ENCODE data around the gene PLIN5. TPM values are rescaled to one million over a fixed set of nuclear protein-coding genes. Genes with fewer than 3 reads are reported as not detected.

PLIN5 gene
- total RNA-seq, 2 experiments from 2014 or later, result not detected

- DNase-seq (no peak), ATAC-seq (no peak)
- Mint-ChIP-seq H3K4me1 (no peaks in the 10 kb centered on the region), H3K4me3 (no peak overlapping the region), H3K27me3 (no peaks in the 10 kb centered on the region), H3K9me3 (ENCODE audit: low read depth) (no peaks in the 10 kb centered on the region), H3K27ac (no peak overlapping the region), H3K36me3 (no peaks in the 10 kb centered on the region)
- CTCF ChIA-PET, result no interaction called here
Observed at GRCh38 chr19:4519172-4519496, 15.9 kb downstream of the PLIN5 start.

DNA sequence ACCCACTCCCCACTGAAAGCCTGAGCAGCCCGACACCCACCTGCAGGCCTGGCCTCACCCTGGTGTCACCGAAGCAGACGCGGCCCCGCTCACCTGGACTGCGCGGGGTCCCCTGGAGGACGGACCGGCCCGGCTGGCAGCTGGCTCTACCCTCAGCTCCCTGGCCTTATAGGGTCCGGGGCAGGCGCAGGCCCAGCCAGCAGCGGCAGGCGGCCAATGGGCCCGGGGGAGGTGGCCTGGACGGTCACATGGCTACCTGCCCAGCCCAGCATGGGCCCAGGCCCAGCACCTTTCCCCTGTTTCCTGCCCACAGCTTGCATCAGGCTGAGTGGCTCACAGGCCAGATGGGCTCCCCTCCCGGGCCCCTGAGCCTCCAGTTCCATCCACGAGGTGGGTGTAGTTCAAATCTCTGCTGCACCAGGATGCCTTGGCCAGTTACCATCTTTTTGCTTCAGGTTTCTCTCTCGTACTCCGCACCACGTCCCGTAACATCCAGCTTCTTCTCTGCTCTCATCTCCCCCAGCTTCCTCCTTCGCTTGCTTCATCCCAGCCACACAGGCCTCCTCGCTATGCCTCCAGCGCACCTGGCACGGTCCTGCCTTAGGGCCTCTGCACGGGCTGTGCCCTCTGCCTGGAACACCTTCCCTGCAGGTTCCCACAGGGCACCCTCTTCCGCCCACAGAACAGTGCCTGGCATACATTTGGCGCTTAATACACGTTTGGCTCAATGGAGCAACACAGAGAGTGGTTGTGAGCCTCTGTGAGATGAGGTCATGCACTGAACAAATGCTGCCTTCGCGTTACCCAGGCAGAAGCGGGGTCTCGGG lies 16.5 kb downstream of the PLIN5 start, which contains the start of gene PLIN4:
Gene PLIN4, minus strand, starts transcription at position 142 of the 827 bp plus-strand sequence. CDS start 214 bp downstream, outside the sequence.
- ATAC-seq (no peak), DNase-seq (no peak)
- H3K9me3 Mint-ChIP-seq (ENCODE audit: low read depth), result no peaks in the 10 kb centered on the region
- H3K27ac Mint-ChIP-seq, result no peak within 1 kb of the TSS
- H3K27me3 Mint-ChIP-seq, result no peaks in the 10 kb centered on the region
- H3K4me1 Mint-ChIP-seq, result no peaks in the 10 kb centered on the region
- no peak within 1 kb of the TSS for H3K4me3 Mint-ChIP-seq
- no peaks in the 10 kb centered on the region for H3K36me3 Mint-ChIP-seq
- CTCF ChIA-PET, result no interaction called here

DNA sequence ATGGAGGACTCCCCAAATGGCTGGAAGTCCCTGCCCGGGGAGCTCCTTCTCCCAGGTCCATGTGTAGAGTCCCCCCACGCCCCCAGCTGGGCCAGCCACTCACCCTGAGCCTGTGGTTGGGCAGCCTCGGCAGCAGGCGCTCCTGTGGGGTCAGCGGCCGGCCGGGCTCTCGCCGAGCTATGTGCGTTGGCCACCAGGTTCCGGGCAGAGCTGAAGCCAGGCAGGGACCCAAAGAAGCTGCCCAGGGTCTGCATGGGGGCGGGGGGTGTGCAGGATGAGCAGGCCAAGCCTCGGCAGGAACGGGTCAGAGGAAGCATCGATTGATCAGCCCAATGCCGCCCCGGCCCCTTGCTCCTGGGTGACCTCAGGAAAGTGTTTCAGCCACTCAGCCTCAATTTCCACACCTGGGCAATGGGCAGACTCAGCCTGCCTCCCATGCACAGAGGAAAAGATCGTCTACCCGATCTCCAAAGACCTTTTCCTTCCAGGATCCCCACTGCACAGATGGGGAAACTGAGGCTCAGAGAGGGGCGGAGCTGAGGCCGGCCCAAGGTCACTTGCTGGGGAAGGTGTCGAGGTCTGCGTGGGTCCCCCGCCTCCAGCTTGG lies 17.5 kb downstream of the PLIN5 start:
- DNase-seq, result no peak
- ATAC-seq, result no peak
- Mint-ChIP-seq H3K27me3 (no peaks in the 10 kb centered on the region), H3K4me3 (no peak overlapping the region), H3K4me1 (no peaks in the 10 kb centered on the region), H3K9me3 (ENCODE audit: low read depth) (no peaks in the 10 kb centered on the region), H3K27ac (no peak overlapping the region), H3K36me3 (no peaks in the 10 kb centered on the region)
- CTCF ChIA-PET, result interaction anchor here (2.8 kb wide), 1 partner anchor 7 kb away, joined by 16 read pairs; no protein-coding TSS in a partner anchor

- no peaks in the 10 kb centered on the region for H3K27me3 Mint-ChIP-seq
- DNase-seq (no peak), ATAC-seq (no peak)
- no peak overlapping the region for H3K27ac Mint-ChIP-seq
- CTCF ChIA-PET, result interaction anchor here (2.8 kb wide), 1 partner anchor 7 kb away, joined by 16 read pairs; no protein-coding TSS in a partner anchor
- no peaks in the 10 kb centered on the region for H3K9me3 Mint-ChIP-seq (ENCODE audit: low read depth)
- H3K36me3 Mint-ChIP-seq, result no peaks in the 10 kb centered on the region
- H3K4me3 Mint-ChIP-seq, result no peak overlapping the region
- no peaks in the 10 kb centered on the region for H3K4me1 Mint-ChIP-seq
Observed at GRCh38 chr19:4516939-4517300, 18.1 kb downstream of the PLIN5 start.

- H3K9me3 Mint-ChIP-seq (ENCODE audit: low read depth), result no peaks in the 10 kb centered on the region
- CTCF ChIA-PET, result interaction anchor here (2.8 kb wide), 1 partner anchor 8 kb away, joined by 16 read pairs; no protein-coding TSS in a partner anchor
- no peak overlapping the region for H3K4me3 Mint-ChIP-seq
- ATAC-seq (no peak), DNase-seq (no peak)
- H3K27ac Mint-ChIP-seq, result no peak overlapping the region
- H3K4me1 Mint-ChIP-seq, result no peaks in the 10 kb centered on the region
- H3K27me3 Mint-ChIP-seq, result no peaks in the 10 kb centered on the region
- H3K36me3 Mint-ChIP-seq, result no peaks in the 10 kb centered on the region
Observed at GRCh38 chr19:4516199-4516938, 18.7 kb downstream of the PLIN5 start.

DNA sequence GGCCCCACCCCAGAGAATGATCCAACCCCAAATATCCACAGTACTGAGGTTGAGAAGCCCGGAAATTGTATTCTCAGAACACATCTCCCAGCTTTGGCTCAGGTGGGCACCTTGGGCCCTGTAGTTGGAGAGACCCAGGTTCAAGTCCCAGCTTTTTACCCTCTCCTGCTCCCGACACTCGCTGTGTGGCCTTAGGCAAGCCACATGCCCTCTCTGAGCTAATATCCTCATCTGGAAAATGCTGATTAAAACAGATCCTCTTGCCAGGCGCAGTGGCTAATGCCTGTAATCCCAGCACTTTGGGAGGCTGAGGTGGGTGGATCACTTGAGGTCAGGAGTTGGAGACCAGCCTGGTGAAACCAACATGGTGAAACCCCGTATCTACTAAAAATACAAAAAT lies 19.3 kb downstream of the PLIN5 start:
- DNase-seq (no peak), ATAC-seq (no peak)
- Mint-ChIP-seq H3K4me1 (no peaks in the 10 kb centered on the region), H3K27ac (no peak overlapping the region), H3K4me3 (no peak overlapping the region), H3K27me3 (no peaks in the 10 kb centered on the region), H3K9me3 (ENCODE audit: low read depth) (no peaks in the 10 kb centered on the region), H3K36me3 (no peaks in the 10 kb centered on the region)
- CTCF ChIA-PET, result interaction anchor here (2.8 kb wide), 1 partner anchor 9 kb away, joined by 16 read pairs; no protein-coding TSS in a partner anchor

- Mint-ChIP-seq H3K36me3 (no peaks in the 10 kb centered on the region), H3K9me3 (ENCODE audit: low read depth) (no peaks in the 10 kb centered on the region), H3K27ac (no peak overlapping the region), H3K4me3 (no peak overlapping the region), H3K4me1 (no peaks in the 10 kb centered on the region), H3K27me3 (no peaks in the 10 kb centered on the region)
- CTCF ChIA-PET, result no interaction called here
- DNase-seq (no peak), ATAC-seq (no peak)
Observed at GRCh38 chr19:4513248-4513647, 21.8 kb downstream of the PLIN5 start.

- ATAC-seq, result no peak
- CTCF ChIA-PET, result no interaction called here
Observed at GRCh38 chr19:4512070-4512469, 23.0 kb downstream of the PLIN5 start.

DNA sequence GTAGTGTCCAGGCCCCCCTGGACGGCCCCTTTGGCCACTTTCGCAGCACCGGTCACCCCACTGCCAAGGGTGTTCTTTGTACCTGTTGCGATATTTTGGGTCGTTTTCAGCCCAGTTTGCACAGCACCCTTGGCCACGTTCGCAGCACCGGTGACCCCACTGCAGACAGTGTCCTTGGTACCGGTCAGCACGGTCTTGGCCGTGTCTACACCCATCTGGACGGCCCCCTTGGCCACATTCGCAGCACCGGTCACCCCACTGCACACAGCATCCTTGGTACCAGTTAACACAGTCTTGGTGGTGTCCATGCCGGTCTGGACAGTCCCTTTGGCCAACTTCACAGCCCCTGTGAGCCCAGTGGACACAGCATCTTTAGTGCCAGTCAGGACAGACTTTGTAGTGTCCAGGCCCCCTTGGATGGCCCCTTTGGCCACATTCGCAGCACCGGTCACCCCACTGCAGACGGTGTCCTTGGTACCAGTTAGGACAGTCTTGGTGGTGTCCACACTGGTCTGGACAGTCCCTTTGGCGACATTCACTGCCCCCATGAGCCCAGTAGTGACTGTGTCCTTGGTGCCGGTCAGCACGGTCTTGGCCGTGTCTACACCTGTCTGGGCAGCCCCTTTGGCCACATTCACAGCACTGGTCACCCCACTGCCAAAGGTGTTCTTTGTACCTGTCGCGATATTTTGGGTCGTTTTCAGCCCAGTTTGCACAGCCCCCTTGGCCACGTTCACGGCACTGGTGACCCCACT lies 23.5 kb downstream of the PLIN5 start:
- no peak overlapping the region for H3K27ac Mint-ChIP-seq
- peaks cover 5% of the 10 kb centered on the region for H3K4me1 Mint-ChIP-seq
- no peaks in the 10 kb centered on the region for H3K36me3 Mint-ChIP-seq
- DNase-seq (no peak), ATAC-seq (no peak)
- no peaks in the 10 kb centered on the region for H3K9me3 Mint-ChIP-seq (ENCODE audit: low read depth)
- CTCF ChIA-PET, result no interaction called here
- H3K4me3 Mint-ChIP-seq, result no peak overlapping the region
- no peaks in the 10 kb centered on the region for H3K27me3 Mint-ChIP-seq

More at GRCh38 chr19:4512070-4512469, 23.0 kb downstream of the PLIN5 start:
- no peaks in the 10 kb centered on the region for H3K4me1 Mint-ChIP-seq
- H3K27me3 Mint-ChIP-seq, result no peaks in the 10 kb centered on the region
- no peaks in the 10 kb centered on the region for H3K36me3 Mint-ChIP-seq
- H3K4me3 Mint-ChIP-seq, result no peak overlapping the region
- no peak overlapping the region for H3K27ac Mint-ChIP-seq
- no peaks in the 10 kb centered on the region for H3K9me3 Mint-ChIP-seq (ENCODE audit: low read depth)
- DNase-seq, result no peak

DNA sequence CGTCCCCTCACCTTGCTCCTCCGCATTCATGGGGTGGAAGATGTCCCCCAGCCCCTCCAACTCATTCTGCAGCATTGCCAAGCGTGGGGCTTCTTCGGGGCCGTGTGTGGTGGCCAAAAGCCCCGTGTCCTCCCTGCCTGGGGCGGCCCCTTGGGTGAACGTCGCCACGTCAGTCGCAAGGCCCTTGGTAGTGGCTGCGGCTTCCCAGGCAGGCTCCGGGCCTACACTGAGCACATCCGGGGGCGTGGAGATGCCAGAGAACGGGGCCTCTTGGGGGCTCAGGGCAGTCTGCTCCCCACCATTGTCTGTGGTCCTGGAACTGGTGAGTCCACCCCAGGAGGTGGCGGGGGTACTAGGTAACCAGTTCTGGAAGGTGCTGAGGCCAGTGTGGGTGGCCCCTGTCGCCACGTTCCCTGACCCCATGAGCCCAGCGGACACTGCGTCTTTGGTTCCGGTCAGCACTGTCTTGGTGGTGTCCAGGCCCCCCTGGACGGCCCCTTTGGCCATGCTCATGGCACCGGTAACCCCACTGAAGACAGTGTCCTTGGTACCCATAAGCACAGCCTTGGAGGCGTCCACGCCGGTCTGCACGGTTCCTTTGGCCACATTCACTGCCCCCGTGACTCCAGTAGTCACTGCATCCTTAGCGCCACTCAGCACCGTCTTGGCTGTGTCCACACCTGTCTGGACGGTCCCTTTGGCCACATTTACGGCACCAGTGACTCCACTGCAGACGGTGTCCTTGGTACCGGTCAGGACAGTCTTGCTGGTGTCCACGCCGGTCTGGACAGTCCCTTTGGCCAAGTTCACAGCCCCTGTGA lies 24.4 kb downstream of the PLIN5 start:
- DNase-seq (no peak), ATAC-seq (no peak)
- no peak overlapping the region for H3K27ac Mint-ChIP-seq
- CTCF ChIA-PET, result interaction anchor here (2.5 kb wide), 1 partner anchor 14 kb away, joined by 13 read pairs; no protein-coding TSS in a partner anchor
- H3K27me3 Mint-ChIP-seq, result no peaks in the 10 kb centered on the region
- no peaks in the 10 kb centered on the region for H3K36me3 Mint-ChIP-seq
- H3K9me3 Mint-ChIP-seq (ENCODE audit: low read depth), result no peaks in the 10 kb centered on the region
- H3K4me3 Mint-ChIP-seq, result no peak overlapping the region
- peaks cover 11% of the 10 kb centered on the region for H3K4me1 Mint-ChIP-seq

DNA sequence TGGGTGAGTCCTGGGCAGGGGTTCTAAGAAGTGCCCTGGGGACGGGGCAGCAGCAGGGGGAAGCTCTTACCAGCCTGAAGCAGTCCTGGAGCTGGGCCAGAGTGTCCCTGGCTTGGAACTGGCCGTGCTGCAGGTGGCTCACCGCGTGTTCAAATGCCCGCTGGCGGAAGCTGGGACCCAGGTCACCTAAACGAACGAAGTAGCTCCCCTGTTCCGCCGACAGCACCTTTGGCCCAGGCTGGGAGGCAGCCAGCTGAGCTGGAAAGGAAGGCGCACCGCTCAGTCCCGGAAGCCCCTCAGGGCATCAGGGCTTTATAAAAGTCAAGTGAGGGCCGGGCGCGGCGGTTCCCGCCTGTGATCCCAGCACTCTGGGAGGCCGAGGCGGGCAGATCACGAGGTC lies 26.3 kb downstream of the PLIN5 start:
- no peak overlapping the region for H3K4me3 Mint-ChIP-seq

GRCh38 chr19:4507804-4508203 lies 27.2 kb downstream of the PLIN5 start:
- no peak for ATAC-seq
- CTCF ChIA-PET, result interaction anchor here (2.5 kb wide), 1 partner anchor 17 kb away, joined by 13 read pairs; no protein-coding TSS in a partner anchor
- H3K4me1 Mint-ChIP-seq, result peaks cover 11% of the 10 kb centered on the region
- H3K4me3 Mint-ChIP-seq, result no peak overlapping the region
- H3K27ac Mint-ChIP-seq, result no peak overlapping the region
- H3K27me3 Mint-ChIP-seq, result no peaks in the 10 kb centered on the region
- H3K9me3 Mint-ChIP-seq (ENCODE audit: low read depth), result no peaks in the 10 kb centered on the region
- no peak for DNase-seq
- H3K36me3 Mint-ChIP-seq, result no peaks in the 10 kb centered on the region

More for the DNA sequence above, 26.3 kb downstream of the PLIN5 start:
- no peaks in the 10 kb centered on the region for H3K36me3 Mint-ChIP-seq
- no peak overlapping the region for H3K27ac Mint-ChIP-seq
- ATAC-seq (no peak), DNase-seq (no peak)
- H3K4me1 Mint-ChIP-seq, result peaks cover 11% of the 10 kb centered on the region
- CTCF ChIA-PET, result interaction anchor here (2.5 kb wide), 1 partner anchor 16 kb away, joined by 13 read pairs; no protein-coding TSS in a partner anchor
- H3K9me3 Mint-ChIP-seq (ENCODE audit: low read depth), result no peaks in the 10 kb centered on the region
- H3K27me3 Mint-ChIP-seq, result no peaks in the 10 kb centered on the region
